GM12875 (cell line): Measurements from ENCODE around the gene WASF1.

Experiments used
- H3K4me3 ChIP-seq: one replicate; pipeline ENCODE4 v1.5.1; 2011; ENCODE audit warnings: low read depth, low read length, control low read depth
- TF ChIP-seq, protein P1 (sequence below): IDR thresholded peaks from 2 replicates; pipeline ENCODE4 v1.5.1; 2011; ENCODE audit warnings: low read depth, mild to moderate bottlenecking, control low read depth, inconsistent platforms, low read length, moderate library complexity, borderline replicate concordance; ENCODE audit not compliant: insufficient read depth

WASF1 gene

DNA sequence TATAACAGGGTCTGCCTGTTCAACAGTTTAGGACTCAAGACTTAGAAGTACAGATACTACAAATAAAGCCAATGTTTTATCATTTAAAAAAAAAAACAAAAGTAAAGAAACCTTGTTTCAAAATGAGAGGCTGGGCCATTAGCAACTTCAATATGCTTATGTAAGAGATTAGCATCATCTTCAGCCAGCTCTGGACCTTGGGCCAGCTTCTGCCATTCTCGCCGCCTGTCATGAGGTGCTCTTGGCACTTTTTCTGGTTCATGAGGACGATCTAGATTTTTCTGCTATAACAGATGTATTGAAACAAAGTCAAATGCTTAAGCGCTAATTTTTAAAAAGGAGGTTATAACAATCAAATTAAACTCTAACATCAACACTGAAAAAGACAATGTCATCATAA is 74.2 kb downstream of the WASF1 start:
- TF ChIP-seq, protein P1, sequence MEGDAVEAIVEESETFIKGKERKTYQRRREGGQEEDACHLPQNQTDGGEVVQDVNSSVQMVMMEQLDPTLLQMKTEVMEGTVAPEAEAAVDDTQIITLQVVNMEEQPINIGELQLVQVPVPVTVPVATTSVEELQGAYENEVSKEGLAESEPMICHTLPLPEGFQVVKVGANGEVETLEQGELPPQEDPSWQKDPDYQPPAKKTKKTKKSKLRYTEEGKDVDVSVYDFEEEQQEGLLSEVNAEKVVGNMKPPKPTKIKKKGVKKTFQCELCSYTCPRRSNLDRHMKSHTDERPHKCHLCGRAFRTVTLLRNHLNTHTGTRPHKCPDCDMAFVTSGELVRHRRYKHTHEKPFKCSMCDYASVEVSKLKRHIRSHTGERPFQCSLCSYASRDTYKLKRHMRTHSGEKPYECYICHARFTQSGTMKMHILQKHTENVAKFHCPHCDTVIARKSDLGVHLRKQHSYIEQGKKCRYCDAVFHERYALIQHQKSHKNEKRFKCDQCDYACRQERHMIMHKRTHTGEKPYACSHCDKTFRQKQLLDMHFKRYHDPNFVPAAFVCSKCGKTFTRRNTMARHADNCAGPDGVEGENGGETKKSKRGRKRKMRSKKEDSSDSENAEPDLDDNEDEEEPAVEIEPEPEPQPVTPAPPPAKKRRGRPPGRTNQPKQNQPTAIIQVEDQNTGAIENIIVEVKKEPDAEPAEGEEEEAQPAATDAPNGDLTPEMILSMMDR, result no peak
- H3K4me3 ChIP-seq, result no peak overlapping the region

DNA sequence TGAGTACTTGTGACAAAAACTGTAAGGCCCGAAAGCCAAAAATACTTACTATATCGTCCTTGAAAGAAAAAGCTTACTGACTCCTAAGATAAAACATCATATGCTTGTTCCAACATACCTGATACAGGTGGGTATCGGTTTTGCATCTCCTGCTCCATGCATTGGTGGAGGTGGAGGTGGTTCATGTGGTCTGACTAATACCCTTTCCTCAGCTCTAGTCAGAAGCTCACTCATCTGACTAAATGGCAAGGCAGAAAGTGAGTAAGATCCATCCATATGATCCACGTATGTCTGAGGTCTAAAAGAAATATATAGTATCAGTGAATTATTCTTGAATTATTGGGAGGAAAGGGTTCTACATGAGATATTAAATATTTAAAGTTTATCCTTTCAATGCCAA is 76.2 kb downstream of the WASF1 start:
- no peak overlapping the region for H3K4me3 ChIP-seq
- TF ChIP-seq, protein P1, result no peak

DNA sequence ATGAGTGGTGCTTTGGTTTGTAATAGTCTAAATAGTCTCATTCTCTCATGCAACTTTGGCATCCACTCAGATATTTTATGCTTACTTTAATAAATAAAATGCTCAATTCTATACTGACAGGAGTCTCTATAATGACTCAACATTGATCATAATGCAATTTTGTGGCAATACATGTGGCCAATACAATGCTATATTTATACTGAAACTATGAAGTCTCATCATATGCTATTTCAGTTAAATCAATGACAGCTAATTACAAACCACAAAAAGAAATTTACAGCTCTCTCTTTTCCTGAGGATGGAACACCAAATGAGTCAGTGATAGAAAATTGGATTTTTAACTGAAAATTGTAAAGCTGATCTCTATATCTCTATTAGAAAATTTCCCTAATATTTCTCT is 77.1 kb downstream of the WASF1 start:
- TF ChIP-seq, protein P1, result no peak
- no peak overlapping the region for H3K4me3 ChIP-seq

DNA sequence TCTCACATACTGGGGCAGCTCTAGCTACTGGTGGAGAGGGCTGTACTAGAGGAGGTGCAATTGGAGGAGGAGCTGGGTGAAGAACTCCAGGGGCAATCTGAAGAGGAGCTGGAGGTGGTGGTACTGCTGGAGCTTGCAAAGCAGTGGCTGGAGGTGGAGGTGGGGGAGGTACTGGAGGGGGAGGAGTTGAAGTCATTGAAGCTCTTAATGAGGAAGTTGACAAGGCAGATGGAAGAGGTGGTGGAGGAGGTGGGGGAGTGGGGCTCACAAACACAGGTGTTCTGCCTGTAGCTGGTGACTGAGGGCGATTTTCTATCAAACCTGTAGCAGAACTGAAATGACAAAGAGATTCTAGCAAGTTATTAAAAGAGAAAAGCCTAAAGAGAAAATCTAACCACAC is 77.6 kb downstream of the WASF1 start:
- TF ChIP-seq, protein P1, result no peak
- H3K4me3 ChIP-seq, result no peak overlapping the region

DNA sequence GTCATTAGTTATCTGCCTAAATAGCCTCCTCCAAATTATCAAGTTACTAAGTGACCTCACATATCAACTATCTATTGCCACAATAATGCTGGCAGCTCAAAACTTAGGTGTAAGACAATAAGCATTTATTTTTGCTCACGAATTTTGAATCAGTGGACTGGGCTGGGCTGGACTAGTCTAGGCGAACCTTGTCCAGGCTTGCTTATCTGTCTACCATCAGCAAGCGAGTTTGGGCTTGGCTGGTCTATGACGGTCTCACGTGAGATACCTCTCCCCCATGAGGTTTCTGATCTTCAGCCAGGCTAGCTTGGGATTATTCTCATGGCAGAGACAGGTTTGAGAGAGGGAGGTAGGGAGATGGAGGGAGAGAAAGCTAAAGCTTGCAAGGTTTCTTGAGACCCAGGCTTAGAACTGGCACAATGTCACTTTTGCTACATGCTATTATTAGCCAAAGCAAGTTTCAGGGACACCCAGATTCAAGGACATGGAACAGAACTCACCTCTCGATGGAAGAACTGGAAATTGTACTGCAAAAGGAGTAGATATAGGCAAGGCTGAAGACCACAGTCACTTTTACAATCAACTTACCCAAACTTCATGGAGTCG is 80.9 kb downstream of the WASF1 start:
- TF ChIP-seq, protein P1, result no peak
- no peak overlapping the region for H3K4me3 ChIP-seq

DNA sequence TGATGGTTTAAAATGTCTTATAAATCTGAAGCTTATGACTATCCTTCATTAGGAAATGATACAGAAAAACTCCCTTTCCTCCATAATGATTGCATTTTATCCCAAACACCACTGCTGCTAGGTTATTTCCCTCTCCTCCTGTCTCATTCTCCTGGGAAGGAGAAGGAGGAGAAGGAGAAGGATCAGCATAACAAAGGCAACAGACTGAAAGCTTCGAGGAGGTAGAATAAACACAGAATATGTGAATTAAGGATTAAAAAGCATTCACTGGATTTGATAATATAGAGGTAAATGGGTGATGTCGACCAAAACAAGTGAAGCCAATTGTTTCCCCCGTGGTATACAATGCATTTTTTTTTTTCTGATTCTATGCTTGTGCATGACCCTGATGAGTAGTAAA is 82.0 kb downstream of the WASF1 start:
- no peak overlapping the region for H3K4me3 ChIP-seq
- TF ChIP-seq, protein P1, result no peak

DNA sequence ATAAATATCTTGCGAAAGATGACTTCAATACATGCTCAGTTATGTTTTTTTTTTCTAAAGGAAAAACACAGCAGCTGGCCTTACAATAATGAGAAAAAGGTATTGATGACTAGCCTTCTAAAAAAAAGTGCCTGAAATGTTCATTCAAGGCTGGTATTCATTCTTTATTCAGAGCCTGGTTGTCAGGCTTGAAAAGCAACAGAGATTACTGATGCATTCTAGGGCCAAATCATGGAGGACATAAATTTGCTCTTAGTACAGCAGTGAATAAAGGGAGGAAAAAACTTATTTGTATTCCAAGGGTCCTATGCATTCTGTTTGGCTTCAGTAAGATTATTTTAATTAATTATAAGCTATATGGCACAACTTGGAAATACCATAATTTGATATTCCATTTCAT is 83.5 kb downstream of the WASF1 start:
- TF ChIP-seq, protein P1, result no peak
- no peak overlapping the region for H3K4me3 ChIP-seq
